OCI-LY7 (cell line): ENCODE results near the gene SLC25A41.

Experiments used
- CTCF ChIP-seq: fragments of 200-600 bp; sonication (generic); conservative IDR thresholded peaks from 2 replicates; pipeline ENCODE4 v1.5.1; 2014; ENCODE audit warnings: mild to moderate bottlenecking, antibody characterized with exemption, low read length, moderate library complexity, mixed read lengths
- EZH2phosphoT487 ChIP-seq: fragments of 200-600 bp; sonication (generic); IDR thresholded peaks from 2 replicates; pipeline ENCODE4 v1.6.1; 2018; ENCODE audit warnings: low read depth, borderline replicate concordance, mild to moderate bottlenecking, mixed run types, antibody characterized with exemption, low read length, moderate library complexity, mixed read lengths

GRCh38 chr19:6450166-6450565 lies 16.6 kb upstream of the SLC25A41 start:
- TF ChIP-seq CTCF (no peak), EZH2phosphoT487 (no peak)
